ENCODE results near the gene APOBEC3A. TPM values are rescaled to one million over a fixed set of nuclear protein-coding genes. Genes with fewer than 3 reads are reported as not detected.

The APOBEC3A gene
- total RNA-seq, 1 experiment from 2014 or later, result not detected

GRCh38 chr22:38949889-38950405 is 7.5 kb upstream of the APOBEC3A start:
- ATAC-seq, result no peak
- Mint-ChIP-seq H3K27me3 (ENCODE audit: low read depth) (peaks cover 5% of the 10 kb centered on the region), H3K4me3 (no peak overlapping the region), H3K27ac (no peak overlapping the region), H3K36me3 (no peaks in the 10 kb centered on the region), H3K9me3 (no peaks in the 10 kb centered on the region), H3K4me1 (peaks cover 17% of the 10 kb centered on the region)
- ChIA-PET CTCF (interaction anchor here (1.9 to 4.1 kb wide), 3 partner anchors 53 to 182 kb away, joined by 6 to 22 read pairs (median 18); no protein-coding TSS in a partner anchor), POLR2A (no interaction called here)
- TF ChIP-seq ZNF138 (CRISPR knock-in tag; conservative IDR thresholded peaks at IDR 0.05) (no peak), TEAD4 (CRISPR knock-in tag; IDR thresholded peaks at IDR 0.05) (no peak), AFF4 (CRISPR knock-in tag; IDR thresholded peaks at IDR 0.05; ENCODE audit: borderline replicate concordance) (no peak), CREB1 (CRISPR knock-in tag; IDR thresholded peaks at IDR 0.05) (no peak), ZNF232 (CRISPR knock-in tag; IDR thresholded peaks at IDR 0.05) (no peak), MYBL2 (CRISPR knock-in tag; IDR thresholded peaks at IDR 0.05) (no peak), PRDM15 (CRISPR knock-in tag; IDR thresholded peaks at IDR 0.05) (no peak), OVOL2 (CRISPR knock-in tag; IDR thresholded peaks at IDR 0.05; ENCODE audit: borderline replicate concordance) (no peak), STAT6 (CRISPR knock-in tag; conservative IDR thresholded peaks at IDR 0.05; ENCODE audit: low read depth) (no peak), RORB (CRISPR knock-in tag; IDR thresholded peaks at IDR 0.05) (no peak), NR2C2 (CRISPR knock-in tag; IDR thresholded peaks at IDR 0.05) (no peak), SMAD3 (CRISPR knock-in tag; IDR thresholded peaks at IDR 0.05; ENCODE audit: borderline replicate concordance) (no peak), ESRRA (CRISPR knock-in tag; IDR thresholded peaks at IDR 0.05; ENCODE audit: borderline replicate concordance) (no peak), PREB (CRISPR knock-in tag; IDR thresholded peaks at IDR 0.05; ENCODE audit: borderline replicate concordance) (no peak), NFYB (CRISPR knock-in tag; conservative IDR thresholded peaks at IDR 0.05; ENCODE audit: low read depth) (no peak), PRRX2 (CRISPR knock-in tag; IDR thresholded peaks at IDR 0.05) (no peak), MAX (CRISPR knock-in tag; IDR thresholded peaks at IDR 0.05) (no peak), ETV6 (CRISPR knock-in tag; IDR thresholded peaks at IDR 0.05) (no peak)
- DNase-seq (ENCODE audit: low spot score), result no peak
